IPS DF 6.9 (cell line): ENCODE results near the gene UCK1.
"Not testable (repeated sequence)": the region's sequence is repeated elsewhere in the genome, so short reads cannot be mapped to it uniquely, and the experiment has no call there.

Experiments used
- DNase-seq: peaks from one replicate; pipeline ENCODE4 v3.0.0-alpha.2; 2013; ENCODE audit warnings: low read depth, low spot score
- H3K27ac ChIP-seq: one replicate; pipeline ENCODE4 v1.5.1; 2013; ENCODE audit warnings: low read length, control low read depth
- H3K27me3 ChIP-seq: 2 replicates; pipeline ENCODE4 v1.6.1; 2013; ENCODE audit warnings: mild to moderate bottlenecking, low read length; ENCODE audit not compliant: control insufficient read depth, insufficient read depth
- H3K36me3 ChIP-seq: 2 replicates; pipeline ENCODE4 v1.6.1; 2013; ENCODE audit warnings: low read length; ENCODE audit not compliant: control insufficient read depth, insufficient read depth
- H3K4me1 ChIP-seq: 2 replicates; pipeline ENCODE4 v1.6.1; 2013; ENCODE audit warnings: low read length; ENCODE audit not compliant: control insufficient read depth, insufficient read depth
- H3K4me3 ChIP-seq: 2 replicates; pipeline ENCODE4 v1.5.1; 2013; ENCODE audit warnings: mild to moderate bottlenecking, low read length
- H3K9me3 ChIP-seq: 2 replicates; pipeline ENCODE4 v1.6.1; 2013; ENCODE audit warnings: low read length, inconsistent platforms; ENCODE audit not compliant: control insufficient read depth, insufficient read depth
- WGBS: extraction: QIAGEN DNeasy Blood & Tissue Kit; methylation state at CpG from one replicate; pipeline ENCODE4 v1.1.7; 2013; ENCODE audit warnings: mixed read lengths, missing lambda C conversion rate; ENCODE audit not compliant: insufficient read length, insufficient coverage; 5-methylcytosine and 5-hydroxymethylcytosine counted together

The UCK1 gene

GRCh38 chr9:131522257-131523085 lies 8.6 kb downstream of the UCK1 start:
- no peak overlapping the region for H3K27ac ChIP-seq

DNA sequence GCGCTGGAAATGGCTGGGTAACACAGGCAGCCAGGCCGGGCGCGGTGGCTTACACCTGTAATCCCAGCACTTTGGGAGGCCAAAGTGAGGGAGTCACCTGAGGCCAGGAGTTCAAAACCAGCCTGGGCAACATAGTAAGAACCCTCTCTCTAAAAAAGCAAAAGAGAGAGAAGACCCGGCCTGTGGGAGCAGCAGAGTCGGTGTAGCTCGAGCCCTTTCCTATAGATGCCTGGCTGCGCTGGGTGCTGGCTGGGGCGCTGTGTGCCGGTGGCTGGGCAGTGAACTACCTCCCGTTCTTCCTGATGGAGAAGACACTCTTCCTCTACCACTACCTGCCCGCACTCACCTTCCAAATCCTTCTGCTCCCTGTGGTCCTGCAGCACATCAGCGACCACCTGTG lies 9.2 kb downstream of the UCK1 start:
- H3K4me1 ChIP-seq: no peaks in the 10 kb centered on the region; the same call in 1 of the 2 replicates
- H3K9me3 ChIP-seq: no peaks in the 10 kb centered on the region
- no peaks in the 10 kb centered on the region for H3K27me3 ChIP-seq
- WGBS: no CpG with 5 or more reads among the region's 13 CpGs
- DNase-seq: no peak
- H3K4me3 ChIP-seq: no peak overlapping the region
- H3K36me3 ChIP-seq: peaks cover 38% of the 10 kb centered on the region
- H3K27ac ChIP-seq: no peak overlapping the region

More at GRCh38 chr9:131522257-131523085, 8.6 kb downstream of the UCK1 start:
- Histone ChIP-seq H3K4me3 (no peak overlapping the region), H3K27me3 (no peaks in the 10 kb centered on the region), H3K4me1 (no peaks in the 10 kb centered on the region; the same call in 1 of the 2 replicates), H3K36me3 (peaks cover 37% of the 10 kb centered on the region), H3K9me3 (no peaks in the 10 kb centered on the region)
- DNase-seq: no peak
- WGBS: no CpG with 5 or more reads among the region's 29 CpGs

- DNase-seq: no peak
- no peaks in the 10 kb centered on the region; the same call in 1 of the 2 replicates for H3K4me1 ChIP-seq
- H3K27ac ChIP-seq: no peak overlapping the region
- WGBS: no CpG with 5 or more reads among the region's 10 CpGs
- H3K27me3 ChIP-seq: no peaks in the 10 kb centered on the region
- H3K4me3 ChIP-seq: no peak overlapping the region
- H3K36me3 ChIP-seq: peaks cover 33% of the 10 kb centered on the region
- no peaks in the 10 kb centered on the region for H3K9me3 ChIP-seq
Measured at GRCh38 chr9:131521203-131521602, 9.9 kb downstream of the UCK1 start.

- H3K4me3 ChIP-seq: no peak overlapping the region
- no peak for DNase-seq
- H3K36me3 ChIP-seq: peaks cover 33% of the 10 kb centered on the region
- H3K27me3 ChIP-seq: no peaks in the 10 kb centered on the region
- no peaks in the 10 kb centered on the region for H3K9me3 ChIP-seq
- WGBS: no CpG with 5 or more reads among the region's 16 CpGs
- H3K4me1 ChIP-seq: no peaks in the 10 kb centered on the region; the same call in 1 of the 2 replicates
- H3K27ac ChIP-seq: no peak overlapping the region
Measured at GRCh38 chr9:131520503-131520902, 10.6 kb downstream of the UCK1 start.

DNA sequence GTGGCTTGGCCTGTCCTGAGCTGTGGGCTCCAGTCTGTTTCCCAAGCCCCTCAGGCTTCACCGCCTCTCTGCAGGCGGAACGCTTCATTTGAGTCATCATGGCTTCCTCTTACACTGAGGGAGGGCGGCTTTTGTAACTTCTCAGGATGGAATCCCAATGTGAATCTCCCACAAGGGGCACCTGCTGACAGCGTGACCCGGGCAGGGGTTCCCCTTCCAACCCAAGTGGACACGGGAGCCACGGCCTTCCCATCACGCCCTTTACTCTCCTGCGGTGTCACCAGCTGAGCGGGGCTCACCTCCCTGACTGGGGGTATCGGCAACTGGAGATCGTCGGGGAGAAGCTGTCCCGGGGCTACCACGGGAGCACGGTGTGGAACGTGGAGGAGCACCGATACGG lies 12.5 kb downstream of the UCK1 start:
- H3K36me3 ChIP-seq: peaks cover 23% of the 10 kb centered on the region
- H3K27ac ChIP-seq: no peak overlapping the region
- H3K9me3 ChIP-seq: no peaks in the 10 kb centered on the region
- no peak for DNase-seq
- H3K4me1 ChIP-seq: no peaks in the 10 kb centered on the region; the same call in 1 of the 2 replicates
- WGBS: no CpG with 5 or more reads among the region's 20 CpGs
- H3K4me3 ChIP-seq: no peak overlapping the region
- H3K27me3 ChIP-seq: no peaks in the 10 kb centered on the region

DNA sequence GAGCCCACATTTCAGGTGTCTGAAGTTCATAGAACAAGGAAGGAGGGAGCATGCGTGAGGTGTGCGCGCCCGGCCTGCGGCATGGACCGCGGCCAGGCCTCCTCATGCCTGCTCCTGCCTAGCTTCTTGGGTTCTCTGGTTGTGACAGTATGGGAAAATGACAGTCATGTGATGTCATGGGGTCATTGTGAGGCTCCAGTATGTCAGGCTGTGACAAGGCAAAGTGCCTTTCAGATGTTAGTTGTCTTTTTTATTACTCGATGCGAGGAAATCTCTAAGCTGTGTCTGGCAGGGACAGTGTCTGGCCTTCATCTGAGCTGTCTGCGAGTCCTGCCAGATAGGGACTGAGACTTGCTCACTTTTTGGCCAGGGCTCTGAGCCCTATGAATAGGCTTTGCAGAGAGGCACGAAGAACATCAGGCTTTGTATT lies 13.3 kb downstream of the UCK1 start:
- Histone ChIP-seq H3K4me3 (no peak overlapping the region), H3K27me3 (no peaks in the 10 kb centered on the region), H3K4me1 (no peaks in the 10 kb centered on the region; the same call in 1 of the 2 replicates), H3K9me3 (no peaks in the 10 kb centered on the region), H3K27ac (no peak overlapping the region), H3K36me3 (peaks cover 27% of the 10 kb centered on the region)
- no peak for DNase-seq
- WGBS: no CpG with 5 or more reads among the region's 11 CpGs

DNA sequence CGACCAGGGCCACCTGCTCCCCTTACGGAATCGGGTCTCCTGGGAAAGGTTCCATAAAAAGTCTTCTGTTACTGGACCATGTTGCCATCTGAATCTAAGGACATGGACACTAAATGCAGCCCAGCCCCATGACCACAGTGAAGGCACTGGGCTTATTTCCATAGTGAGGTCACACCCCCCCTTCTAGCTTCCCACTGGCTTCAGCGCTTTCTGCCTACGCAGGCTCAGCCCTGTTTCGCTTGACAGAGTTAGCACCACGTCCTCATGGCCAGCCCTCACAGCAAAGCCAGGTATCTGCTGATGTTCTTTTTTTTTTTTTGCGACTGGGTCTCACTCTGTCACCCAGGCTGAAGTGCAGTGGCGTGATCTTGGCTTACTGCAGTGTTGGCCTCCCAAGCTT lies 14.1 kb downstream of the UCK1 start:
- no CpG with 5 or more reads among the region's 9 CpGs for WGBS
- H3K27ac ChIP-seq: no peak overlapping the region
- no peaks in the 10 kb centered on the region for H3K9me3 ChIP-seq
- no peaks in the 10 kb centered on the region for H3K27me3 ChIP-seq
- H3K4me3 ChIP-seq: no peak overlapping the region
- H3K36me3 ChIP-seq: peaks cover 27% of the 10 kb centered on the region
- no peak for DNase-seq
- H3K4me1 ChIP-seq: no peaks in the 10 kb centered on the region; the same call in 1 of the 2 replicates

GRCh38 chr9:131516100-131516499 lies 15.0 kb downstream of the UCK1 start:
- Histone ChIP-seq H3K9me3 (no peaks in the 10 kb centered on the region), H3K4me1 (no peaks in the 10 kb centered on the region; the same call in 1 of the 2 replicates), H3K36me3 (peaks cover 27% of the 10 kb centered on the region), H3K4me3 (no peak overlapping the region), H3K27ac (no peak overlapping the region), H3K27me3 (no peaks in the 10 kb centered on the region)
- WGBS: no CpG with 5 or more reads among the region's 15 CpGs
- DNase-seq: no peak

DNA sequence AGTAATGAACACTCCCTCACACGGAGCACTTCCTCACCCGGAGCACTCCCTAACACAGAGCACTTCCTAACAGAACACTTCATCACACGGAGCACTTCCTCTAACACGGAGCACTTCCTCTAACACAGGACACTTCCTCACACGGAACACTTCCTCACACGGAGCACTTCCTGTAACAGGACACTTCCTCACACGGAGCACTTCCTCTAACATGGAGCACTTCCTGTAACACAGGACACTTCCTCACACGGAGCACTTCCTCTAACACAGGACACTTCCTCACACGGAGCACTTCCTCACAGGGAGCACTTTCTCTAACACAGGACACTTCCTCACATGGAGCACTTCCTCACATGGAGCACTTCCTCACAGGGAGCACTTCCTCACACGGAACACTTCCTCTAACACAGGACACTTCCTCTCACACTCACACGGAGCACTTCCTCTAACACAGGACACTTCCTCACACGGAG lies 15.5 kb downstream of the UCK1 start:
- H3K27me3 ChIP-seq, DNase-seq, H3K27ac ChIP-seq, H3K9me3 ChIP-seq, H3K4me1 ChIP-seq, H3K4me3 ChIP-seq: not testable (repeated sequence)
- peaks cover 32% of the 10 kb centered on the region for H3K36me3 ChIP-seq
- WGBS: no CpG with 5 or more reads among the region's 12 CpGs

GRCh38 chr9:131513177-131513576 lies 17.9 kb downstream of the UCK1 start:
- Histone ChIP-seq H3K36me3 (peaks cover 28% of the 10 kb centered on the region), H3K4me1 (no peaks in the 10 kb centered on the region; the same call in 1 of the 2 replicates), H3K9me3 (no peaks in the 10 kb centered on the region), H3K27ac (no peak overlapping the region), H3K4me3 (no peak overlapping the region), H3K27me3 (no peaks in the 10 kb centered on the region)
- no CpG with 5 or more reads among the region's 15 CpGs for WGBS
- DNase-seq: no peak
